Stimulated activated CD8-positive, alpha-beta memory T cell treated with anti-CD3 and anti-CD28 coated beads, Interleukin-4, amount 100 ng/mL, for 4 hours (primary cell): ENCODE results near the gene HS6ST3.

Experiments
- DNase-seq, 2 donors: peaks; one replicate each; pipeline ENCODE4 v3.0.0-alpha.2; 2020; ENCODE audit warnings: low read depth in 2 of 2, low spot score in 1 of 2

HS6ST3 gene

DNA sequence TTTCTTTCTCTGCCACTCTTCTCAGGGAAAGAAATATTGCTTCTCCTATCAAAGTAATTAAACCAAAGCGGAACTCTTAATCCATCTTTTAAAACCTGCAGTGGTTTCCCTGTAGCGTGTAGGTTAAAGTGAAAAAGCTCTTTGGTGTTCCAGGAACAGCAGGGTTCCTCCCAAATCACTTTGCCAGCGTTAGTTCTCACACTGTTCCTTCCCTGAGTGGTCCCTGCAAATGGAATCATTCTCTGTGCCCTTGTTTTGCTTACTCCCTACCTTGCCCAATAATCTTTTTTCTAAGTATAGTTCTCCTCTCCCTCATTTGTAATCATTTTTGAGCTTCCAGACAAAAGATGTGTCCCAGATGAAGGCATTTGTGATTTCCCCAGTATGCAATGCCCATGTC is 207.5 kb downstream of the HS6ST3 start:
- no peak for DNase-seq

DNA sequence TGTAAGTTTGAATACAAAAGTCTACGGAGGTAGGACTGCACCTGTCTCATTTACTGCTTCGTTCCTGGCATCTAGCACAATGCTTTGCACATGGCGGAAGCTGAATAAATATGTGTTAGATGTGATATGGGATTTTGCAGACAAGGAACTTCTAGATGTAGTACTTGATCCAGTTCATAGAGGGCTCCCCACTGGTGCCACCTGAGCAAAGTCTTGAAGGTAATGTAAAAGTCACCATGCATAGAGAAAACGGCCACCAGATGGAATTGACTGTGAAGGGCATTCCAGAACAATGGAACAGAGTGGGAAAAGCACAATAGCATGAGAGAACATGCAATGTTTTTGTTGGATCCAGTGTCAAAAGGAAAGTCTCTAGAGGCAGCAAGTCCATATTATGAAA is 209.3 kb downstream of the HS6ST3 start:
- DNase-seq, result no peak

DNA sequence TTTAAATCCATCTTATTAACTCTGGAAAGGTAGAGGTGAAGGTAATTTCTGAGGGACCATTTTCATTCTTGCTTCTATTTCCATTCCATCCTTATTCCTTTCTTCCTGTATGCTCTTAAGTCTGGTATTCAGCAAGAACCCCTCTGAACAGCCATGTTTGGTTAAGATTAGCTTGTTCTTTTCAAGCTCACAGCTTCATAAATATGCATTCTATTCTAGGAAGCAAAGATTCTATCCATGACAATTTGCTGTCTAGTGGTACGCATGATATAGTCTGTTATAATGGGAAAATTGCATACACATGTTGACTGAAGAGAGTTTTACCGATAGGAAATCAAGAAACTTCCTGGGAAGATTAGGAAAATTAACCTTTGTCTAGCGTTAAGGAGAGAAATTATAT is 218.7 kb downstream of the HS6ST3 start:
- no peak for DNase-seq

DNA sequence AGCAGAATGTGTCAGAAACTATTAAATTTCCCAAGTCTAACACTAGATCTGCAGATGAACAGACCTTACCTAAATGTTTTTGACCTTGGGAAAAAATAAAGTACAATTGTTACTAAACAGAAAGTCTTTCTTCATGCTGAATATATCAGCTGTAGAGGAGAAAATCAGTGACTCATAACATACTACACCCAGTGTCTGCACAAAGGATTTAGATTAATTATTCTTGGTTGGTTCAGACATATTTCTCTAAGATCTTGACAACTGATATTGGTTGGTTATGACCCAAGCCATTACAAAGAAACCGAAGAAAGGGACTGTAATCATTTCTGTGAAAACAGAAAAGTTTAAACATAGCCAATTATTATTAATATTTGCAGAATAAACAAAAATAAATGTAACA is 225.1 kb downstream of the HS6ST3 start:
- no peak for DNase-seq

DNA sequence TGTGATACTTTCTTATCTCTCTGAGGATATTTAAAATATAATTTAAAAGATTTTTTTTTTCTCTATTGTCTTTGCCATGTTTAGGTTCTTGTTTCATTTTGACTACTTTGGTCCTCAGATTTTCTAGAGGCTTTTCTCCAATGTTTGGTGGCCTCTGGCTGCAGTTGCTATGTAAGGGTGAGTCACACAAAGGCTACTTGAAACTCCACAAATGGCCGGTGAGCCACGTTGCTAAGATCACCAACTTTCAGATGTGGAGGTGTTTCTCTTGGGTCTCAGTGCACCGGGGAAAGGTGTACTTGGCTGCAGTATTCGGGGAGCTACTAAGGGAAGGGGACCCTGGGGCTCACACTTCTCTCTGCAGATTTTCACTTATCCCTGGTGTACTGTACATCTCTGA is 248.1 kb downstream of the HS6ST3 start:
- no peak for DNase-seq

DNA sequence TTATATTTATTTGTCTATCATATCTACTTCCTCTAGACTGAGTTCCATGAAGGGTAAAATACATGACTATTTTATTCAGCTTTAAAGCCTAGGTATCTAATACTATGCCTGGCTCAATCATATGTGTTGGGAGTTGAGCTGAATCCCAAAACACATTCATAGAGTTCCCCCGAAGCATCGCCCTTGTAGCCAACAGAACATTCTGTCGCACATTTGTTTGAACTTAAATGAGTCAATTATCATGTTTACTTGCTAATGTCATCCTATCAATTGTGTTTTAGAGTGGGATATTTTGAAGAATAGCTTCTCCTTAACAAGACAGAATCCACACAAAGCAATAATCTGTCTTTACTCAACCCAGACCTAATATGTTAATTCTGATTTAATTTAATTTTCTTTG is 252.4 kb downstream of the HS6ST3 start:
- no peak for DNase-seq

DNA sequence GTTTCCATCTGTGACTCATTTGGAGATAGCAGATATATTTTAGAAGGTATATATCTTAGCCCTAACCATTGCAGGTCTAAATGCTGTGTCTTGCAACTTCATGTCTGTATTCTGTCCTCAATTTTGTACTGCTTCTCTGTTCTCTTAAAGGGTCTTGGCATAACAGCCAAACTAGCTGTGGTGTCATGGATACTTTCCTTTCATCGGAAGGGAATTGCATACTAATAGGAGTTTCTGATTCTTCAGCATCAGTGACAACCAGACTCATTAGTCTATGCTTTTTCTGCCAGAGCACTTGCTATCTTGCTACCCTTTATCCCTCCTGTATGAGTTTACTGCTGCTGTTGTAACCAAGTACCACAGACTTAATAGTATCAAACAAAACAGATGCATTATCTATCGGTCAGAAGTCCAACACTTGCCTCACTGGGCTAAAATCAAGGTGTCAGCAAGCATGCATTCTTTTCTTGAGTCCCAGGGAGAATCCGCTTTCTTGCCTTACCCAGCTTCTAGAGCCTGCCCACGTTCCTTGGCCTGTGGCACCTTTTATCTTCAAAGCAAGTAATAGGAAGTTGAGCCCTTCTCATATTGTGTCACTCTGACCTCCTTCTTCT is 253.1 kb downstream of the HS6ST3 start:
- DNase-seq, result no peak

DNA sequence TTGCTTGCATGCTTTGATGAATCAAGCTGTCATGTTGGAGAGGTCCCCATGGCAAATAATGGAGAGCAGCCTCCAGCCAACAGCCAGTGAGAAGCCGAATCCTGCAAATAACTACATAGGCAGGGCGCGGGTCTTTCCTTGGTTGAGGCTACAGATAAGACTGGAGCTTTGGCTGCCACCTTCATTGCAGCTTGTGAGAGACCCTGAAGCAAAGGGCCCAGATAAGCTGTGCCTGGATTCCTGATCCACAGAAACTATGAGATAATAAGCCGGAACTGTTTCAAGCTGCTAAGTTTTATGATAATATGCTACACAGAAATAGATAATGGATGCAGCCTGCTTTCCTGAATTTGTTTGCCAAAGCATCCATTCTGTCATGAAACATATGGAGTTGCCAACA is 257.0 kb downstream of the HS6ST3 start:
- DNase-seq, result no peak

DNA sequence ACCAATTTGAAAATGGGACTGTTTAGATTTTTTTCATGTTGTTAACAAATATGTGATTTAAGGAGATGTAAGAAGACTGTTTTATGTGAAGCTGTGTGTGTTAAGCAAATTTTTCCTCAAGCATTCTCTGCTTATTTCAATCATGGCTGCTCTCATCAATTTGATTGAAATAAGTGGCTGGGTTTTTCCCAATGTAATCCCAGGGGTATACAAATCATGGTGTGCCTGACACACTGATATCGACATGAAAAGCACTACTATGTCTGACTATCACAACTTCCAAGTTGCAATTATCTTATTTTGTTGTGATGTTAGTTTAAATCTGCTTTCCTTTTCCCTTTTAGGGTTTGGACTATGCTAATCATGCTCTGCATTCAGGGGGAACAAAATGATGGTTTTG is 283.7 kb downstream of the HS6ST3 start:
- DNase-seq, result no peak

DNA sequence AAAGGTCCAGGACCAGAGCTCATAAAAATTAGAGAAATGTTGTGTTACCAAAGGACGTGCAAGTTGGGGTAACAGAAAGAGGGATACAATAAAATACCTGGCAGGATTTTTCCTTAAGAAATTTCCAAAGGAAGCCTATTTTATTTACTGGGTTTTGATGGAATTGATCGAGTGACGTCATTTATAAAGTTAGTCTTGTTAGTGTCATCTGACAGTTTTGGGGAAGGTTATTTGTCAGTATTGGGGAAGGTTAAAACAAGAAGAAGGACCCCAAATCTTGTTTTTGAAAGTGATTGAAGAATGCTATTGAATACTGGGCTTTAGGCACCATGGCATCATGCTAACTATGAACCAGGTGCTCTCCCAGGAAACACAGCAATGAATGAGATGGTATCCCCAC is 287.9 kb downstream of the HS6ST3 start:
- DNase-seq, result no peak

DNA sequence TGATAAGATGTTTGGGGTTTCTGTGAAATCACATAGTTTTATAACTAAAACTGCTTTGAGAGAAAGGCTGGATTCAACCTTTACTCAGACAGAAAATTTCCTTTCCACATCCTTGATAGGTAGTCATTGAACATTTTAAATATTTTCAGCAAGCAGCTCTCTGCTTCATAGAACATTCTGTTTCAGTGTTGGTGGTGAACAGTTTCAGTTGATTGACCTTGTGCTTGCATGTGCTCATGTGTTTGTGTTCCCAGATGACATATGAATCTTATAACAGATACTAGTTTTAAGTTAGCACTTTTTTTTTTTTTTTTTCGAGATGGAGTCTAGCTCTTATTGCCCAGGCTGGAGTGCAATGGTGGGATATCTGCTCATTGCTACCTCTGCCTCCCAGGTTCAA is 290.1 kb downstream of the HS6ST3 start:
- DNase-seq, result no peak

DNA sequence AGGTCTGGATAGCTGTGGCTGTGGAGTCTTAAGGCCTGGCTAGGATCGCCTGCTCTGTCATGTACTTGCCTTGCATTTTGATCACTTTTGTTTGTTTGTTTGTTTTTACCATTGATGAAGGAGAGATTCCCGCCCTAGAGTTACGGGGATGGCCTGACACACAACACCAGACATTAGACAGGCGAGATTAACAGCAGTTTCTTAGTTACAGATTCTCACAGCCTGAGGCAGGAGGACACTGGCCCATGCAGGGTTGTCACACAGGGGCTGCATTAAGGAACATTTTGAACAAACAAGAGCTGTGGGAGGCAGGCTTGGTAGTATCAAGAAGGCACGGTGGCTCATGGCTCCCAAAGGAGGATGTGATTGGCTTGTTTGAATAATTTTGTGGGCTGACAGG is 291.8 kb downstream of the HS6ST3 start:
- DNase-seq, result no peak

DNA sequence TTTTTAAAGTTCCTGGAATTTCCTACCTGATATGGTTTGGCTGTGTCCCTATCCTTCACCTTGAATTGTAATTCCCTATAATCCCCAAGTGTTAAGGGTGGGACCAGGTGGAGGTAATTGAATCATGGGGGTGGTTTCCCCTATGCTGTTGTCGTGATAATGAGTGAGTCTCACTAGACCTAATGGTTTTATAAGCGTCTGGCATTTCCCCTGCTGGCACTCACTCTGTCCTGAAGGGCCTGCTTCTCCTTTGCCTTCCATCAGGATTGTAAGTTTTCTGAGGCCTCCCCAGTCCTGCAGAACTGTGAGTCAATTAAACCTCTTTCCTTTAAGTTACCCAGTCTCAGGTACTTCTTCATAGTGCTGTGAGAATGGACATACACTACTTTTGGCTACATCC is 298.7 kb downstream of the HS6ST3 start:
- DNase-seq, result no peak

DNA sequence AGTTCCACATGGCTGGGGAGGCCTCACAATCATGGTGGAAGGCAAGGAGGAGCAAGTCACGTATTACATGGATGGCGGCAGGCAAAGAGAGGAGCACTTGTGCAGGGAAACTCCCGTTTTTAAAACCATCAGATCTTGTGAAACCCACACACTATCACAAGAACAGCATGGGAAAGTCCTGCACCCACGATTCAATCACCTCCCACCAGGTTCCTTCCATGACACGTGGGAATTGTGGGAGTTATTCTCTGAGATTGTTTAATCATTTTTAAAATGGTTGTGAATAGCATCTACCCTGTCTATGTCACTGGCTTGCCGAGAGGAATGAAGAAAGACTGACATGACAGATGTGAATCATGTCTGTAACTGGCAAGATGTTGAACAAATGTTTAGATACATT is 301.7 kb downstream of the HS6ST3 start:
- no peak for DNase-seq

DNA sequence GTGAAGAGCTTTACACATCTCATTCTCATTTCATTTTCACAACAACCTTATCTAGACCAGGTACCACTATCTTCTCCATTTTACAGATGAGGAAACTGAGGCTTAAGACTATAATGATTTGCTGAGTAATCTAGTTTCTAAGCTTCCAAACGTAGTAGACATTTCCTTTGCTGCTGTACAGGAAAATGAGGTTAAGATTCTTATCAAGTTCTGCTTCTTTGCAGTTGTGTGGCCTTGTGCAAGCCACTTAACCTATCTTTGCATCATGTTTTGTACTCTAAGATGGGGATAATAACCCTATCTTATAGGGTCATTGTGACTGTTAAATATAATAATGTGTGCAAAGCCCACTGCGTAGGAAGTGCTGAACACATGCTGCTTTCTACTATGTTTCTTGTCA is 307.9 kb downstream of the HS6ST3 start:
- no peak for DNase-seq

DNA sequence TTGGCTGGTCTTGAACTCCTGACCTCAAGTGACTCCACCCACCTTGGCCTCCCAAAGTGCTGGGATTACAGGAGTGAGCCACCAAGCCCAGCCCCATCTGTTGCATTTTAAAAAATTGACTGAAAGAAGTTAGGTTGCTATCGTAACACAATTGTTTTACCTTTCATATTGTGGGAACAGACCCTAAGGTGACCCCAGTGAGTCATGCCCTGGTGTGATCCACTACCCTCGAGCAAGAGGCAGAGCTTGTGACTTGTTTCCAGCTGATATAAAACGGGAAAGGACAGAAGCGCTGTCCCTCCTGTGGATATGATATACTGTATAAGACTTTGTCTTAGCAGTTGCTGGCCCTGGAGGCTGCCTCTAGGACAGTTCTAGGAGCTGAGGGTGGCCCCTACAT is 308.6 kb downstream of the HS6ST3 start:
- DNase-seq, result no peak

DNA sequence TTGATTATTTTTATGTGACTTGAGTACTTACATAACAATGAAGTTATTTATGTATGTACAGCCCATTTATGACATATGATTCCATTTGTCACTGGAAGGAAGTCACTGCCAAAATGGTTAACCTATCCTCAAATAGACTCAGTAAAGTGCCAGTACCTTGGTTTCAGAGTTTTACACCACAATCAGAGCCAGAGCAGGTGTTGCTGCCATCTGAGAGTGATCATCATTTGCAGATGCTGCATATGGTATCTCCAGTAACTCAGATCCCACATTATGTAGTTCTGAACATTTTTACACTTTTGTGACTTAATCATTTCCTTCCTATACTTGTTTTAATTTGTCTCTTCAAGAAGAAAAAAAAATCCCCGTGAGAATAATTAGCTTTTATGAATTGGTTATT is 313.3 kb downstream of the HS6ST3 start:
- no peak for DNase-seq

DNA sequence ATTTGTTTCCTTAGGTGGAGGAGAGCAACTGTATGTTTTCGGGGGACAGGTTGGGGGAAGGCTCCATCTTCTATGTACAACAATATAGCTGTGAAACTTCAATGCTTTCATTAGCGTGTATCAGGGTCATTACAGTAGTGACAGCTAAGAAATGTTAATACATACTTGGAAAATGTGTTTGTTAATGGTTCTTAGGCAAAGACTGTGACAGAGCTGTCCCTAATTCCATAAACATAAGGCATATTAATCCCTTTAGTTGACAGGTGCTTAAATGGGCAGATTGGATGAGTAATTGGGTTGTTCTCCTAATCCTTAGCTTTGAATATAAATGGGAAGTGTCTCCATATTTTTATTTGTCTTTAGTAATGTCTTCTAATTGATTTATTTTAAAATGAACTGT is 313.7 kb downstream of the HS6ST3 start:
- no peak for DNase-seq

DNA sequence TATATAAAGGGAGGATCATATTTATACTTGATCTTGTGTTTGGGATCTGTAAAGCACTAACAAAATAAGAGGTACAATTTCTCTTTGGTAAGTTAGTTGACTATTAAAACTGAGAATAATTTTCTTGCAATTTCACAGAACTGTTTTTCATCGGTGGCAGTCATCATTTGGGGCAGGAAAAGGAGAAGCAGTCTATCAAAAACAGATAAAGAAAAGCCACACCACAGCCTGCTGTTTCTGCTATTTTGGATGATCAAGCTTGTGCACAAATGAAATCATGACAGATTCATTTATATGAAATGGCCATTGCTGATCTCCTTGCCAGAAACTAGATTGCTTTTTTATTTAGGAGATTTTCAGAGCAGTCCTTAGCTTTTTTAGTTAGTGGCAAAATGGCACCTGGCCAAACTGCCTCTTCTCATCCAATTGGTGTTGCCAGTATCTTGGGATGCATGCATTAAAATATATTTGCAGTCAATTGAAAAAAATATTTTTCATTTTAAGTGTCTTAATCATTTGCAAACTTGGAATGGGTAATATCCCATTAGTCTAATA is 326.0 kb downstream of the HS6ST3 start:
- no peak for DNase-seq

DNA sequence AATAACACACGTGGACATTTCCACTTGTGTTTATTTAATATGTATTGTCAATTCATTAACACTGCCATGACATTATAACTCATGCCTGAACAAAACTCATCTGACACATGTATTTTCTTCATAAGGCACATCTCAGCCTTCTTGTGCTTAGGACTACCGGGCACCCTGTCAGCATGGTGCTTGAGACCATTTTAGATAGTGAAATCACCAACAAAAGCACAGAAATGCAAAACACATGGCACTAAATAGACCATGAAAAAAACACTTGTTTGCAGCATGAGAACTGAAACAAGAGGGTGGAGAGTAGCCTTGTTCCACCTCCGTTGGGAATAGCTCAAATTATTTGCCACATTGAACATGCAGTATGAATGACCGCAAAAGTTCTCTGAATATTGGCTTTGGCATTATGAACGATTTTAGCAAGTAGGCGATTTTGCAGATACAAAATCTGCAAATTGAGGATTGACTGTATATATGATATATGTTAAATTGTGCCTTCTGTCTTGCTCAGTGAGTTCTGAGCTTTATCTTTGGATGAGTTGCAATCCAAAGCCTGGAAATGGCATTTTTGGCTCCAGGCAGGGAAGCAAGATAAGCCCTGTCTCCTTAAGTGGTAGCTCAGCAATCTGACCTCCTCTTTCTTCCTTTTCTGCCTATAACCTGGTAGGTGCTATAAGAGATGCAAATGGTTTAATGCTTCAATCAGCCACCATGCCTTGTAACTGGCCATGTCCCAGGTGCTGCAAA is 328.2 kb downstream of the HS6ST3 start:
- no peak for DNase-seq

DNA sequence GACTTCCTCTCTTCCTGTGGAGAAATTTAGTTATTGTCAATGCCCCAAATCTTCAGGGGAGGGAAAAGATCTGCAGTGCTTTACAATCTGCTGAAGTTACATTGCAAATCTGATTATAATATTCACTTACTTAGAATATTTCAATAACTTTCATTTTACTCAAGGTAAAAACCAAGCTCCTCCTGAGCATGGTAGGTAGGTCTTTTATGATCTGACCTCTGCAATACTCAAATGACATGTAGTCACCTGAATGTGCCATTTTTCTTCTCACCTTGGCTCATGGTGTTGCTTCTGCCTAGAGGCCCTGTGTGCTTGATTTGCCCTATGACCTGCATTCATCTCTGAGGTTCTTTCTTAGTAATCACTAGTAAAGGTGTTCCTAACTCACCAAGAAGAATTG is 331.4 kb downstream of the HS6ST3 start:
- no peak for DNase-seq

DNA sequence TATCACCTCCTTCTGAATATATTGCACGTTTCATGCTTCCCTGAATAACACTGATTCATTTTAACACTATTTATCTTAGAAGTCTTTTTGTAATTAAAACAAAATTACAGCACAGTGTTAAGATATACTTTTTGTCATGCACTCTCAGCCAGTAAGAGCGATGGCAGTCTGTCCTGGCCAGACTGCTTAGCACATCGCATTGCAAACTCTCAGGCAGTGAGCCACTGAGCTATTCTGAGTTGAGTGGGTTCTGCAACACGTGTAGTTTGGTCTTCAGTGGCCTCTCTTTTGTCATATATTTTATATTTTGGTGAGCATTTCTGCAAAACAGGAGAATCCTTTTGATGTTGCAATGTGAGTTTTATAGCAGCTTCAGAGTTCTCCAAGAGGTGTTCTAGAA is 332.1 kb downstream of the HS6ST3 start:
- no peak for DNase-seq

DNA sequence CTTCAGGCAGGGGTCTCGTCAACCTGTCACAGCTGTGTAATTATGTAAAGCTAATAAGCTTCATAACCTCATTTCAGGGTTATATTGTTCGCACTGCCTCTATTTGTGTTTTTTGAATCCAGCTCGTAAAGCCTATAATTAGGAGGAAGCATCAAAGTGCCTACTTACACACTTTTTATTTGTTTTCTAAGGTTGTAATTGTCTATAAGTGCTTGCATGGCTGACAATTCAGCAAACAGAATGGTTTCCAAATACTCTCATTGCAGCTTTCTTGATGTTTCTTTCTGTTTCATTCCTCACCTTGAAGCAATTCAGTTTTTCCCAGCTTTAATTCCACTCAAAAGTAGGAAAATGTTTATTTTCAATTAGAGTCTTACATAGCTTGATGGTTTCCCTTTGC is 336.3 kb downstream of the HS6ST3 start:
- DNase-seq, result no peak
